HEK293 (cell line): Measurements from ENCODE around the gene KIF17.

Experiments used
- EGR2 ChIP-seq: fragments of 450-650 bp; formaldehyde crosslinking; IDR thresholded peaks from 2 replicates; pipeline ENCODE4 v1.5.1; 2016; ENCODE audit warnings: low read depth, missing biosample characterization, missing genetic modification characterization
- KLF17 ChIP-seq: fragments of 450-650 bp; formaldehyde crosslinking; IDR thresholded peaks from 2 replicates; pipeline ENCODE4 v1.5.1; 2016; ENCODE audit warnings: missing biosample characterization, missing genetic modification characterization
- TRIM28 ChIP-seq: IDR thresholded peaks from 2 replicates; pipeline ENCODE4 v1.6.1; 2011; ENCODE audit warnings: low read length, control low read depth, borderline replicate concordance
- ZEB2 ChIP-seq: fragments of 450-650 bp; formaldehyde crosslinking; IDR thresholded peaks from 2 replicates; pipeline ENCODE4 v1.5.1; 2016; ENCODE audit warnings: missing biosample characterization, missing genetic modification characterization
- ZIC2 ChIP-seq: fragments of 450-650 bp; formaldehyde crosslinking; IDR thresholded peaks from 2 replicates; pipeline ENCODE4 v1.5.1; 2016; ENCODE audit warnings: missing biosample characterization, missing genetic modification characterization
- ZNF114 ChIP-seq: fragments of 450-650 bp; formaldehyde crosslinking; IDR thresholded peaks from 2 replicates; pipeline ENCODE4 v1.5.0; 2017; ENCODE audit warnings: missing biosample characterization, missing genetic modification characterization
- ZNF148 ChIP-seq: fragments of 450-650 bp; formaldehyde crosslinking; IDR thresholded peaks from 2 replicates; pipeline ENCODE4 v1.5.0; 2017; ENCODE audit warnings: missing biosample characterization, missing genetic modification characterization, borderline replicate concordance
- ZNF174 ChIP-seq: fragments of 450-650 bp; formaldehyde crosslinking; IDR thresholded peaks from 2 replicates; pipeline ENCODE4 v1.5.0; 2017; ENCODE audit warnings: missing biosample characterization, mild to moderate bottlenecking, missing genetic modification characterization
- ZNF221 ChIP-seq: fragments of 450-650 bp; formaldehyde crosslinking; IDR thresholded peaks from 2 replicates; pipeline ENCODE4 v1.5.1; 2017; ENCODE audit warnings: missing biosample characterization, missing genetic modification characterization, borderline replicate concordance
- ZNF510 ChIP-seq: fragments of 450-650 bp; formaldehyde crosslinking; IDR thresholded peaks from 2 replicates; pipeline ENCODE4 v1.5.1; 2018; ENCODE audit warnings: mild to moderate bottlenecking, missing genetic modification characterization, missing biosample characterization; ENCODE audit not compliant: insufficient replicate concordance
- ZNF600 ChIP-seq: fragments of 450-650 bp; formaldehyde crosslinking; IDR thresholded peaks from 2 replicates; pipeline ENCODE4 v1.5.1; 2016; ENCODE audit warnings: missing biosample characterization, missing genetic modification characterization
- ZNF610 ChIP-seq: fragments of 450-650 bp; formaldehyde crosslinking; IDR thresholded peaks from 2 replicates; pipeline ENCODE4 v1.5.1; 2016; ENCODE audit warnings: missing biosample characterization, missing genetic modification characterization, borderline replicate concordance
- ZNF626 ChIP-seq: fragments of 450-650 bp; sonication (Bioruptor Pico); formaldehyde crosslinking; IDR thresholded peaks from 2 replicates; pipeline ENCODE4 v1.5.1; 2018; ENCODE audit warnings: missing biosample characterization, missing genetic modification characterization, inconsistent platforms
- ZNF645 ChIP-seq: fragments of 450-650 bp; formaldehyde crosslinking; IDR thresholded peaks from 2 replicates; pipeline ENCODE4; 2016; ENCODE audit warnings: missing biosample characterization, missing genetic modification characterization
- ZNF768 ChIP-seq: fragments of 450-650 bp; formaldehyde crosslinking; IDR thresholded peaks from 2 replicates; pipeline ENCODE4 v1.5.1; 2018; ENCODE audit warnings: missing biosample characterization, mild to moderate bottlenecking, missing genetic modification characterization
- TF ChIP-seq, protein P1 (sequence below): fragments of 450-650 bp; formaldehyde crosslinking; optimal IDR thresholded peaks from 2 replicates; pipeline ENCODE3; 2016; ENCODE audit warnings: missing biosample characterization, mild to moderate bottlenecking, missing genetic modification characterization
- TF ChIP-seq, protein P2 (sequence below): fragments of 450-650 bp; formaldehyde crosslinking; IDR thresholded peaks from 2 replicates; pipeline ENCODE4 v1.5.1; 2017; ENCODE audit warnings: missing biosample characterization, missing genetic modification characterization
- TF ChIP-seq, protein P3 (sequence below): fragments of 450-650 bp; formaldehyde crosslinking; IDR thresholded peaks from 2 replicates; pipeline ENCODE4 v1.5.1; 2016; ENCODE audit warnings: missing biosample characterization, missing genetic modification characterization

Gene KIF17

DNA sequence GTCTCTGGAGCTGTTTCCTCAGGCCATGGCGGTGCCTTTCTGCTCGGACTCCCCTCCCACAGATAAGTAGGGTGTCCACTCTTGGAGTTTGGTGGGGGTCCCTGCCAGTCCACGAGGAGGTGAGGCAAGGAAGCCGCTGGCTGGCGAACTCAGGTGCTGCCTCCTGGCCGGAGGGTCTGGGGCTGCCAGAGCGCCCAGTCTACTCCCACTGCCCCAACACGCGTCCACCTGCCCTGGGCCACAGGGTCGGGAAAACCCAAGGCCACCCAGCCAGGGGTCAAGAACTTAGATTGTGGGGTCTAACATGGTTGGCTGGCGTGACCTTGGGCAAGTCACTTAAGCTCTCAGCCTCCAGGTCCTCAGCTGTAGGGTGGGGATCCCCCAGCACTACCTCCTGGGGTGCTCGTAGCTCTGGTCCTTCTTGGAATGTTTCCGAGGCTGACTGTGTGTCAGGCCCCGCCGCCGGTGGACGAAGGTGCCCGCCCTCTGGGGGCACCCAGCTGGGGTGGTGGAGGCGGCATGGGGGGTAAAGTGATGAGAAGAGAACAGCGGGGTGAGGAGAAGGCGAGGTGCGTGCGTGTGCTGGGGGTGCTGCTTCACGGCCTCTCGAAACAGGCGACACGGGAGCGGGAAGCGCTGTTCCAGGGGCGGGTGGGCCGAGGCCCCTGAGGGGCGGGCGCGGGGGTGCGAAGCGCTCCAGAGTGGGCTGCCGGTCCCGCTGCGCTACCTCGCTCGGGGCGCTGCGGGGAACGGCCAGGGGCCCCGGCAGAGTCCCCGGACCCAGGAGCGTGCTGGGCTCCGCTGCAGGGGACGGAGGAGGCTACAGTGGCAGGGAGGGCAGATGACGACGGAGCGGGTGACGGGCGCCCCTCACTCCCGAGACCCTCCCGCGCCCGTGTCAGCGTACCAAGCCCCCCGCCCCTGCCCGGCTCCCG is 13.5 kb upstream of the KIF17 start (continued):
- TF ChIP-seq ZNF148 (no peak), ZNF626 (tag by site-specific recombination) (no peak), ZNF610 (tag by site-specific recombination) (no peak), ZNF221 (tag by site-specific recombination) (no peak), ZEB2 (tag by site-specific recombination) (no peak), ZNF174 (tag by site-specific recombination) (no peak), ZNF645 (tag by site-specific recombination) (no peak), ZNF510 (no peak), ZIC2 (tag by site-specific recombination) (peak; percentile 63), EGR2 (peak; percentile 28; the same call in 1 of the 2 replicates), KLF17 (tag by site-specific recombination) (0 out of 2 replicates have a peak, but pooled peaks have one; percentile 19), ZNF114 (tag by site-specific recombination) (no peak), ZNF768 (tag by site-specific recombination) (no peak), TRIM28 (no peak), ZNF600 (no peak)
- TF ChIP-seq, protein P1, sequence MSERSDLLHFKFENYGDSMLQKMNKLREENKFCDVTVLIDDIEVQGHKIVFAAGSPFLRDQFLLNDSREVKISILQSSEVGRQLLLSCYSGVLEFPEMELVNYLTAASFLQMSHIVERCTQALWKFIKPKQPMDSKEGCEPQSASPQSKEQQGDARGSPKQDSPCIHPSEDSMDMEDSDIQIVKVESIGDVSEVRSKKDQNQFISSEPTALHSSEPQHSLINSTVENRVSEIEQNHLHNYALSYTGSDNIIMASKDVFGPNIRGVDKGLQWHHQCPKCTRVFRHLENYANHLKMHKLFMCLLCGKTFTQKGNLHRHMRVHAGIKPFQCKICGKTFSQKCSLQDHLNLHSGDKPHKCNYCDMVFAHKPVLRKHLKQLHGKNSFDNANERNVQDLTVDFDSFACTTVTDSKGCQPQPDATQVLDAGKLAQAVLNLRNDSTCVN (tag by site-specific recombination), result peak; percentile 34
- TF ChIP-seq, protein P2, sequence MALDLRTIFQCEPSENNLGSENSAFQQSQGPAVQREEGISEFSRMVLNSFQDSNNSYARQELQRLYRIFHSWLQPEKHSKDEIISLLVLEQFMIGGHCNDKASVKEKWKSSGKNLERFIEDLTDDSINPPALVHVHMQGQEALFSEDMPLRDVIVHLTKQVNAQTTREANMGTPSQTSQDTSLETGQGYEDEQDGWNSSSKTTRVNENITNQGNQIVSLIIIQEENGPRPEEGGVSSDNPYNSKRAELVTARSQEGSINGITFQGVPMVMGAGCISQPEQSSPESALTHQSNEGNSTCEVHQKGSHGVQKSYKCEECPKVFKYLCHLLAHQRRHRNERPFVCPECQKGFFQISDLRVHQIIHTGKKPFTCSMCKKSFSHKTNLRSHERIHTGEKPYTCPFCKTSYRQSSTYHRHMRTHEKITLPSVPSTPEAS (tag by site-specific recombination), result no peak
- TF ChIP-seq, protein P3, sequence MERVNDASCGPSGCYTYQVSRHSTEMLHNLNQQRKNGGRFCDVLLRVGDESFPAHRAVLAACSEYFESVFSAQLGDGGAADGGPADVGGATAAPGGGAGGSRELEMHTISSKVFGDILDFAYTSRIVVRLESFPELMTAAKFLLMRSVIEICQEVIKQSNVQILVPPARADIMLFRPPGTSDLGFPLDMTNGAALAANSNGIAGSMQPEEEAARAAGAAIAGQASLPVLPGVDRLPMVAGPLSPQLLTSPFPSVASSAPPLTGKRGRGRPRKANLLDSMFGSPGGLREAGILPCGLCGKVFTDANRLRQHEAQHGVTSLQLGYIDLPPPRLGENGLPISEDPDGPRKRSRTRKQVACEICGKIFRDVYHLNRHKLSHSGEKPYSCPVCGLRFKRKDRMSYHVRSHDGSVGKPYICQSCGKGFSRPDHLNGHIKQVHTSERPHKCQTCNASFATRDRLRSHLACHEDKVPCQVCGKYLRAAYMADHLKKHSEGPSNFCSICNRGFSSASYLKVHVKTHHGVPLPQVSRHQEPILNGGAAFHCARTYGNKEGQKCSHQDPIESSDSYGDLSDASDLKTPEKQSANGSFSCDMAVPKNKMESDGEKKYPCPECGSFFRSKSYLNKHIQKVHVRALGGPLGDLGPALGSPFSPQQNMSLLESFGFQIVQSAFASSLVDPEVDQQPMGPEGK, result peak; percentile 54; the same call in 1 of the 2 replicates
